NB4 (cell line): ENCODE measurements around the gene NIM1K.

ENCODE experiments used
- CTCF ChIP-seq: IDR thresholded peaks from one replicate; pipeline ENCODE4 v1.5.1; 2012; ENCODE audit warnings: low read depth, low read length
- POLR2A ChIP-seq: IDR thresholded peaks from 2 replicates; pipeline ENCODE4 v1.6.1; 2011; ENCODE audit warnings: mild to moderate bottlenecking; ENCODE audit not compliant: insufficient read length; ENCODE audit errors: extremely low read depth

DNA sequence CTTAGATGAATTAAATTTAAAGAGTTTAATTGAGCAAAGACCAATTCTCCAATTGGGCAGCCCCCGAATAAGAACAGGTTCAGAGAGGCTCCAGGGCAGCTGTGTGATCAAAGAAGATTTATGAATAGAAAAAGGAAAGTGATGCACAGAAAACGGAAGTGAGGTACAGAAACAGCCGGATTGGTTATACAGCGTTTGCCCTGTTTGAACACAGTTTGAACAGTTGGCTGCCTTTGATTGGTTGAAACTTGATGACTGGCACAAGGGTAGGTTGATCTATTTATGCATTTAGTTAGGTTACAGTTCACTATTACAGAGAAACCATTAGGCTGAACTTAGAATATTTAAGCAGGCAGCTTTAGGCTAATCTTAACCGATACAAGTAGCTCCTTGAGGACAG, 29.5 kb downstream of the NIM1K start:
- TF ChIP-seq POLR2A: no peak
- no peak for TF ChIP-seq CTCF
